Fibroblast of lung (primary cell): ENCODE results near the gene CHCHD6.

Source experiments
- CTCF ChIP-seq, 2 donors: IDR thresholded peaks in 1 of 2; conservative IDR thresholded peaks in 1 of 2; 1 replicate in 1 of 2; 2 replicates in 1 of 2; pipeline ENCODE4 v1.5.1; 2011 to 2012; ENCODE audit warnings: low read length in 2 of 2, control low read depth in 1 of 2, inconsistent platforms in 1 of 2, low read depth in 1 of 2, mild to moderate bottlenecking in 1 of 2
- EZH2 ChIP-seq: IDR thresholded peaks from 2 replicates; pipeline ENCODE4 v1.5.1; 2012; ENCODE audit warnings: low read length, control low read depth, mild to moderate bottlenecking; ENCODE audit errors: missing control alignments

- TF ChIP-seq CTCF (conservative IDR thresholded peaks at IDR 0.05 in 1 of 2, IDR thresholded peaks at IDR 0.05 in 1 of 2; ENCODE audit: low read depth in 1 of 2, low read length in 2 of 2): no peak
- TF ChIP-seq EZH2: no peak
Measured at GRCh38 chr3:126878664-126879063, 174.6 kb downstream of the CHCHD6 start.
